Hematopoietic multipotent progenitor cell treated with erythropoietin and hydrocortisone succinate and interleukin-3 and kit ligand, for 17 days (in vitro differentiated cells): ENCODE data around the gene SLC9A2.
A peak's percentile ranks its signal among the peaks of the same experiment; 100 is the strongest.

Experiments
- DNase-seq: peaks from one replicate; pipeline ENCODE4 v3.0.0-alpha.2; 2015; ENCODE audit warnings: low spot score

Gene SLC9A2

GRCh38 chr2:102726128-102727087 is 107.1 kb downstream of the SLC9A2 start:
- DNase-seq, result no peak

GRCh38 chr2:102735416-102736109 is 116.2 kb downstream of the SLC9A2 start:
- DNase-seq, result no peak

- DNase-seq, result no peak
Measured at GRCh38 chr2:102736110-102736409, 116.7 kb downstream of the SLC9A2 start.

- DNase-seq, result peak; percentile 68
Measured at GRCh38 chr2:102736410-102737409, 117.4 kb downstream of the SLC9A2 start.

- no peak for DNase-seq
Measured at GRCh38 chr2:102737431-102737830, 118.1 kb downstream of the SLC9A2 start.

GRCh38 chr2:102743259-102743658 is 123.9 kb downstream of the SLC9A2 start:
- DNase-seq, result no peak

GRCh38 chr2:102748107-102748506 is 128.8 kb downstream of the SLC9A2 start:
- no peak for DNase-seq

GRCh38 chr2:102749938-102750337 is 130.6 kb downstream of the SLC9A2 start:
- no peak for DNase-seq

GRCh38 chr2:102753563-102754159 is 134.3 kb downstream of the SLC9A2 start:
- peak; percentile 57 for DNase-seq

- no peak for DNase-seq
Measured at GRCh38 chr2:102754456-102755145, 135.2 kb downstream of the SLC9A2 start.

- no peak for DNase-seq
Measured at GRCh38 chr2:102755284-102755683, 135.9 kb downstream of the SLC9A2 start.

GRCh38 chr2:102758439-102758838 is 139.1 kb downstream of the SLC9A2 start:
- no peak for DNase-seq
